NCI-H2196 treated with DMSO at 0.1 percent for 48 hours (cell line): ENCODE data around the gene SLC22A7.

ENCODE experiments used
- DNase-seq: peaks from one replicate; lab custom pipeline; 2025; ENCODE audit not compliant: unreplicated experiment; lab: John Stamatoyannopoulos, UW

The SLC22A7 gene, protein sequence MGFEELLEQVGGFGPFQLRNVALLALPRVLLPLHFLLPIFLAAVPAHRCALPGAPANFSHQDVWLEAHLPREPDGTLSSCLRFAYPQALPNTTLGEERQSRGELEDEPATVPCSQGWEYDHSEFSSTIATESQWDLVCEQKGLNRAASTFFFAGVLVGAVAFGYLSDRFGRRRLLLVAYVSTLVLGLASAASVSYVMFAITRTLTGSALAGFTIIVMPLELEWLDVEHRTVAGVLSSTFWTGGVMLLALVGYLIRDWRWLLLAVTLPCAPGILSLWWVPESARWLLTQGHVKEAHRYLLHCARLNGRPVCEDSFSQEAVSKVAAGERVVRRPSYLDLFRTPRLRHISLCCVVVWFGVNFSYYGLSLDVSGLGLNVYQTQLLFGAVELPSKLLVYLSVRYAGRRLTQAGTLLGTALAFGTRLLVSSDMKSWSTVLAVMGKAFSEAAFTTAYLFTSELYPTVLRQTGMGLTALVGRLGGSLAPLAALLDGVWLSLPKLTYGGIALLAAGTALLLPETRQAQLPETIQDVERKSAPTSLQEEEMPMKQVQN

GRCh38 chr6:43297644-43298564, at the start of gene SLC22A7:
Gene SLC22A7 (plus strand): TSS chr6:43298260. CDS start chr6:43298359, 99 bp downstream.
- peak; percentile 52 for DNase-seq

GRCh38 chr6:43248791-43249190, 49.3 kb upstream of the SLC22A7 start:
- DNase-seq = no peak

DNA sequence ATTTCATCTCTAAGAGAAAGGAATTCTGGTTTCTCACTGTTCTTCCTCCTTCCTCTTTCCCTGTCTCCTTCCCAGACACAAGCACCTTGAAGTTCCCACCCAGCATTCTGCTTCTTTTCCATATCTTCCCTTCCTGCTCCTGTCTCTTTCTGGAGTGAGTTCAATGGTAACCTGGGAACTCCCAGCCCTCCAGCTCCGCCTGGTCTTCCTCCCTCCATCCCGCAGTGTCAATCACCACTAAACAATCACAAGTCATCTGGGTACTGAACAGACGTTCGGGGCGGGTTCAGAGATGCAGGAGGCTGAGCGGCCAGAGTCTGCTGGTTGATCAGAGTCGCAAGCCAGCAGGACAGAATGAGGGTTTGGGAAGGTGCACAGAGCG, 47.1 kb upstream of the SLC22A7 start:
- DNase-seq = no peak

- DNase-seq = no peak
These were observed 44.7 kb upstream of the SLC22A7 start for GRCh38 chr6:43253401-43253800.

GRCh38 chr6:43254138-43254817, 43.8 kb upstream of the SLC22A7 start:
- no peak for DNase-seq

- no peak for DNase-seq
These were observed 43.2 kb upstream of the SLC22A7 start for GRCh38 chr6:43254846-43255245.

DNA sequence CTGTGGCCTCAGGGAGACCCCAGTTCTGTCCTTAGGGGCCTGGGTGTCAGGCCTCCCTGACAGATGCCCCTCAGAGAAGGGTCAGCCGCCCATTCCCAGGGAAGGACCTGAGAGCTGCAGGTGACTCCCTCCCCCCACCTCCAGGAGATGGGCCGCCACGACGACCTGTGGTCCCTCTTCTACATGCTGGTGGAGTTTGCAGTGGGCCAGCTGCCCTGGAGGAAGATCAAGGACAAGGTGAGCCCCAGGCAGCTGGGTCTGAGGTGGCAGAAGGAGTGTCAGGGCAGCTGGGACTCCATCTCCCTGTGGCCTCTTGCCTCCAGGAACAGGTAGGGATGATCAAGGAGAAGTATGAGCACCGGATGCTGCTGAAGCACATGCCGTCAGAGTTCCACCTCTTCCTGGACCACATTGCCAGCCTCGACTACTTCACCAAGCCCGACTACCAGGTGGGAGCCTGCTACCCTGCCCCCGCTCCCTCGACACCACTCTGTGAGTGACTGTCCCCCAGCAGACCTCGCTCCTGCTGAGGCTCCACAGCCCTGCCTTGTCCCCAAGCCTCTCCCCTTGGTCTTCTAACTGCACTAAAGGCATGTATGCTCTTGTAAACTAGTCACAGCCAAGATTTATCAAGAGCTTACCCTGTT, 42.5 kb upstream of the SLC22A7 start:
- no peak for DNase-seq

DNA sequence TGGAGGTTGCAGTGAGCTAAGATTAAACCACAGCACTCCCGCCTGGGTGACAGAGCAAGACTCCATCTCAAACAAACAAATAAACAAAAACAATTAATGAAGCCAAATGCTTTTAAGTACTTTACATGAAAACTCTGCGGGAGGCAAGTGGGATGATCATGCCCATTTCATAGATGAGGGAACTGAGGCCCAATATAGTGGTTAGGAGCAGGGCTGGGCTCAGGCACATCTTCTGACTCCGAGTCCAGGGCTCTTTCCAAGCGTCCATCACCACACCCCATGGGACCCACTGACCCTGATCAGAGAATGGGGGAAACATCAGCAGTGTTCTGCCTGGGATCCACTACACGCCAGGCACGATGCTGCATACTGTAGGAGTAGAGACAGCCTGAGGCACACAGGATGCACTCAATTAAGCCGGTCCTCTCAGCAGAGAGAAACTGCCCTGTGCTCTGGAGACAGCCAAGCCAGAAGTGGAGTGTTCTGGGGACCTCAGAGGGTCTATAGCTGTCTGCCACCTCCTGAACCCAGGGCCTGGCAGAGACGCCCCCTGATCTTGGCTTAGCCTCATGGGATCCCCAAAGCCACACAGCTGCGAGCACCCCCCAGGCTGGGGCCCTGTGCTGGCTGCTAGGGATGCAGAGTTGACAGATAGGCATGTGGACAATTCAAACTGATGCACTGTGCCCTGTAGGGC, 41.2 kb upstream of the SLC22A7 start:
- DNase-seq = no peak

GRCh38 chr6:43257367-43258145, 40.5 kb upstream of the SLC22A7 start:
- no peak for DNase-seq

DNA sequence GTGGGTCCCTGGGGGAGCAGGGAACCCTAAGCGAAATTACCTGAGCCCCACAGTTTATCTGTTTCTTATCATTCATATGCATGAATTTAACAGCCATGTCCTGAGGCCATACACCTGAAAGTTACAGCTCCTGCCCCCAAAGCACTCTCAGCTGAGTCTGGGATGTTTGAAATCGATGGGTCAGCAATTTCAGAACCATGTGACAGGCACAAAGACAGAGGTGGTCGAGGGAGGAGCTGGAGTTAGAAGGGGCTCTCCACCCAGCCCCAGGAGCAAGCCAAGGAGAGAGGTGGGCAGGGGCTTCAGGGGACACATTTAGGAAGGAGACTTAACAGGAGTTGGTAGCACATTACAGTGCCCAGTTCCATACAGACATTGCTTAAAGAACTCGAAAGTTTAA, 39.9 kb upstream of the SLC22A7 start:
- no peak for DNase-seq

DNA sequence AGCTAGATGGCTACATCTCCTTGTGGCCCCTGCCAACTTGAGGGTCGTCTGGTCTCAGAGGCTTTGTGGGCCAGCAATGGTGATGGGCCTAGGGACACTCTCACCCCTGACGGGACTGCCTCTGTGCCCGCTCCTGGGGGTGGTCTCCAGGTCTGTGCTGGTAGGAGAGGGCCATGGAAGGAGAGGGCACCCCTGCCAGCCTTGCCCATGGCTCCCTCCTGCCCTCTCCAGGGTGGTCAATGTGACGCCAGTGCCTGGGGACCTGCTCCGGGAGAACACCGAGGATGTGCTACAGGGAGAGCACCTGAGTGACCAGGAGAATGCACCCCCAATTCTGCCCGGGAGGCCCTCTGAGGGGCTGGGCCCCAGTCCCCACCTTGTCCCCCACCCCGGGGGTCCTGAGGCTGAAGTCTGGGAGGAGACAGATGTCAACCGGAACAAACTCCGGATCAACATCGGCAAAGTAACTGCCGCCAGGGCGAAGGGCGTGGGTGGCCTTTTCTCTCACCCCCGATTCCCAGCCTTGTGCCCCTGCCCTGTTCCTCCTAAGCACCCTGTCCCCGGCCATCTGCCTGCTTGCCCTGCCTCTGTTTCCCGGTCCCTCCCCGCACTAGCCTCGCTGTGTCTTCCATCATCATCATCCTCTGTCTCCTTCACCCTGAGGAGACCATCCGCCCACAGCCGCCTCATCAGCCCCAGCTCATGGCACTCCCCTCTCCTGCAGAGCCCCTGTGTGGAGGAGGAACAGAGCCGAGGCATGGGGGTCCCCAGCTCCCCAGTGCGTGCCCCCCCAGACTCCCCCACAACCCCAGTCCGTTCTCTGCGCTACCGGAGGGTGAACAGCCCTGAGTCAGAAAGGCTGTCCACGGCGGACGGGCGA, 39.0 kb upstream of the SLC22A7 start:
- no peak for DNase-seq

GRCh38 chr6:43260791-43261190, 37.3 kb upstream of the SLC22A7 start:
- DNase-seq = no peak

GRCh38 chr6:43261198-43261597, 36.9 kb upstream of the SLC22A7 start:
- no peak for DNase-seq

DNA sequence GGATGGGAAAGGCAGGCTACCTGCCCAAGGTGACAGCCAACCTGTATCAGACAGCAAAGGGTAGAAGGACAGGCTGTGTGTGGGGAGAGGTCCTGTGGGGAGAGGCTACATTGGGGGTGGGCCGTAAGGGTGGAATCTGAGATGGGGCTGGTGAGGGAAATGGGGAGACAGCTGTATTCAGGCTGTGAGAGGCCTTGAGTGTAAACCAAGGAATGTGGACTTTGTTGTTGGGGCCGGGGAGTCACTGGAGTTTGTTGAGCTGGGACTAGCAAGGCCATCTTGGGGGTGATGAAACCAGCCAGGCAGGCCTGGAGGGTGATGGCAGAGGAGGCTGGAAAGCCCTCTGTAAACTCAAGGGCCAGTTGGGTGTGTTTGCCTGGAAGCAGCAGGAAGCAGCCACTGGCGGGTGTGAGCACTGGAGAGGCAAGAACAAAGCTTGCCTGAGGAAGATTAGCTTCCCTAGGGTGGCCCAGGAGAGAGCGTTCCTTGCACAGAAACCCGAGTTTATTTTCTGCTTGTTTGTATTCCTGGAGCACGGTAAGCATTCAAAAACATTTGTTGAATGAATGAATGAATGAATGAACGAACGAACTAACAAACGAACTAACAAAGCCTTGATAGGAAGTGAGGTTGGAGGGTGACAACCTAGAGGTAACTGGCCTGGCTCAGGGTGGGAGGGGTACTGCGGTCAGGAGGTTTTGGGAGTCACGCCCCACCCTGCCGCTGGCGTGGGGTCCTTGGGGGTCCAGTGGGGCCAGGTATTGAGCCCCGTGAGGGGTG, 35.9 kb upstream of the SLC22A7 start:
- no peak for DNase-seq

- DNase-seq = no peak
These were observed 35.2 kb upstream of the SLC22A7 start for GRCh38 chr6:43262780-43263313.

DNA sequence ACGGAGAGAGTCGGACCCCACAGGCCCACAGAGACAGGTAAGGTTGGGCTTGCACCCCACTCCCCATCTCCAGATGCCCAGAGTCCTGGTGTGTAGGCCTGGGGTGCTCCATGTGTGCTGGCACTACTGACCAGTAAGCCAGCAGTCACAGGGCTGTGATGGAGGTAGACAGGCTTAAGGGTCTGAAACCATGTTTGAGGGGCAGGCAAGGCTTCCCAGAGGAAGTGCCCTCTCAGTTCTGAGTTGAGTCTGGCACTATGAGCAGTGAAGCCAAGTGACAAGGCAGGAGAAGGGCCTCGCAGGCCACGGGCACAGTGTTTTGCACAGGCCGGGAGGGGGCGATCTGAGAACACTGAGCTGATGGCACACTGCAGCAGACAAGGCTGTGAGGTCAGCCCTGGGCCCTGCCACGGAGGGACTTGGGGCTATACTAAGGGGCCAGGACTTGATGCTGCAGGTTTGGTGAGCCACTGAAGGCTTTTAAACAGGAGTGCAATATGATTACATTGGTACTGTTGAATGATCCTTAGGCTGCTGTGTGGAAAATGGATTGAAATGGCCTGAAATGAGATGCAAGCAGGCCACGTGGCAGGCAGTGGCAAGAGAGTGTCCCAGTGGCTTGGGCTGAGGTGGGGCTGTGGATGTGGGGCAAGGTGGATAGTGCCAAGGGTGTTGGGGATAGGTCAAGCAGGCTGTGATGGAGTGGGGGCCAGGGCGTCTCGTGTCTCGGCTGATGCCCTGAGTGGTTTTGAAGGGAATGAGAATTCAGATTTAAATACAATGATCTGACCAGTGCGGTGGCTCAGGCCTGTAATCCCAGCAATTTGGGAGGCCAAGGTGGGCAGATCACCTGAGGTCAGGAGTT, 34.5 kb upstream of the SLC22A7 start:
- peak; percentile 41 for DNase-seq
